Kidney glomerular epithelial cell (primary cell): ENCODE measurements around the gene ZNF268.

Source experiments
- DNase-seq: peaks from one replicate; lab custom pipeline; 2025; lab: John Stamatoyannopoulos, UW

ZNF268 gene

GRCh38 chr12:133181238-133181959 lies at the start of gene ZNF268:
ZNF268 (plus strand) TSS chr12:133181495; CDS start chr12:133181998, 503 bp downstream.
- DNase-seq = peak; percentile 89

GRCh38 chr12:133135747-133136146 lies 45.5 kb upstream of the ZNF268 start:
- no peak for DNase-seq

- no peak for DNase-seq
These were observed 35.3 kb upstream of the ZNF268 start for GRCh38 chr12:133145981-133146380.

GRCh38 chr12:133156125-133156690 lies 25.1 kb upstream of the ZNF268 start:
- DNase-seq = no peak

- no peak for DNase-seq
These were observed 15.5 kb upstream of the ZNF268 start for GRCh38 chr12:133165776-133166175.

GRCh38 chr12:133172491-133172890 lies 8.8 kb upstream of the ZNF268 start:
- no peak for DNase-seq

- no peak for DNase-seq
These were observed 6.4 kb upstream of the ZNF268 start for GRCh38 chr12:133174901-133175300.

GRCh38 chr12:133180669-133181068 lies 626 bp upstream of the ZNF268 start:
- no peak for DNase-seq

- DNase-seq = no peak
These were observed 8.9 kb downstream of the ZNF268 start for GRCh38 chr12:133190176-133190575.

- DNase-seq = no peak
These were observed 11.6 kb downstream of the ZNF268 start for GRCh38 chr12:133192847-133193246.

- no peak for DNase-seq
These were observed 20.6 kb downstream of the ZNF268 start for GRCh38 chr12:133201888-133202287.

GRCh38 chr12:133202493-133203343 lies 21.4 kb downstream of the ZNF268 start:
- no peak for DNase-seq

GRCh38 chr12:133203344-133204263 lies 22.3 kb downstream of the ZNF268 start:
- no peak for DNase-seq

GRCh38 chr12:133204264-133204603 lies 22.9 kb downstream of the ZNF268 start:
- DNase-seq = no peak

- no peak for DNase-seq
These were observed 25.1 kb downstream of the ZNF268 start for GRCh38 chr12:133206390-133206789.

- no peak for DNase-seq
These were observed 34.4 kb downstream of the ZNF268 start for GRCh38 chr12:133215724-133216123.

GRCh38 chr12:133217219-133217618 lies 35.9 kb downstream of the ZNF268 start:
- DNase-seq = no peak

- DNase-seq = no peak
These were observed 39.2 kb downstream of the ZNF268 start for GRCh38 chr12:133220521-133220920.

GRCh38 chr12:133221241-133221640 lies 39.9 kb downstream of the ZNF268 start:
- no peak for DNase-seq

- no peak for DNase-seq
These were observed 40.9 kb downstream of the ZNF268 start for GRCh38 chr12:133222211-133222610.

GRCh38 chr12:133225527-133225926 lies 44.2 kb downstream of the ZNF268 start:
- DNase-seq = no peak

GRCh38 chr12:133226690-133227089 lies 45.4 kb downstream of the ZNF268 start:
- no peak for DNase-seq
